ENCODE results near the gene ARHGAP11A. TPM values are rescaled to one million over a fixed set of nuclear protein-coding genes. Genes with fewer than 3 reads are reported as not detected.

ARHGAP11A gene
- total and polyA plus RNA-seq, 2 of the 8 experiments (the other 6 are each of a cell fraction or from before 2014, with no cell fraction given) = 8.1 to 112 TPM

DNA sequence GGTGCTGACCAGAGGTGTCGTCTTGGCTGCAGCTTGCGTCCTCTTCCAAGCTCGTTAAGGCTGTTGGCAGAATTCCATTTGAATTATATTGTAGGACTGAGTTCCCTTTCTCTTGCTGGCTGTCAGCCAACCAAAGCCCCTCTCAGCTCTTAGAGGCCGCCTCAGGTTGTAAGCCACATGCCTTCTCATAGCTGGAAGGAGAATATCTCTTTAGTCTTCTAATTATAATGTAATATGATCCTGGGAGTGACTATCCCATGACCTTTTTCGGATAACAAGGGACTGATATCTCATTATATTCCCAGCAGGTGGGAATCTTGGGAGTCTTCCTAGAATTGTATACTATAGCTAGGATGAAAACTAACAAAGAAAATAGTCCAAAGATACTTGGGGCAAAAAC lies 31.0 kb downstream of the ARHGAP11A start:
- no peak for DNase-seq (ENCODE audit: low read depth in 1 of 2, low spot score in 2 of 2)
- H2BK5ac ChIP-seq (ENCODE audit: low read depth, low read length) = no peak overlapping the region
- H2BK120ac ChIP-seq (replicated peaks; ENCODE audit: low read depth, low read length) = no peak overlapping the region
- H3K56ac ChIP-seq (replicated peaks; ENCODE audit: insufficient read length, low read depth, low read length) = no peak overlapping the region
- no peak overlapping the region; a peak in 1 of 4 replicates for H3K4me2 ChIP-seq (ENCODE audit: insufficient read depth in 1 of 2, low read depth in 2 of 2, low read length in 2 of 2)
- H4K20me1 ChIP-seq (replicated peaks in 1 of 2; ENCODE audit: control insufficient read depth in 1 of 2, insufficient read depth in 2 of 2, low read length in 2 of 2) = no peaks in the 10 kb centered on the region
- ChIA-PET CTCF (ENCODE audit: partially characterized antibody) (interaction anchor here (0.6 to 2.2 kb wide), 5 partner anchors 9 to 350 kb away, joined by 3 to 7 read pairs (median 4); no protein-coding TSS in a partner anchor), POLR2A (ENCODE audit: partially characterized antibody) (interaction anchor here (1.0 kb wide), 1 partner anchor 15 kb away, joined by 3 read pairs; no protein-coding TSS in a partner anchor)
- no peaks in the 10 kb centered on the region for H3K9me3 ChIP-seq (ENCODE audit: insufficient read depth in 2 of 2, low read depth in 1 of 2, low read length in 1 of 2)
- no peak overlapping the region for H3K4ac ChIP-seq (replicated peaks; ENCODE audit: insufficient read length, low read depth, low read length)
- H3K27me3 ChIP-seq (replicated peaks in 1 of 4; ENCODE audit: control insufficient read depth in 3 of 4, extremely low read depth in 1 of 4, insufficient read depth in 3 of 4, low read length in 3 of 4) = no peaks in the 10 kb centered on the region
- no peak overlapping the region for H3K4me3 ChIP-seq (ENCODE audit: extremely low read depth in 1 of 4, insufficient read depth in 2 of 4, low read depth in 3 of 4, low read length in 4 of 4)
- no peak overlapping the region for H3K14ac ChIP-seq (ENCODE audit: insufficient read length)
- H3K4me1 ChIP-seq (replicated peaks in 1 of 4; ENCODE audit: control insufficient read depth in 3 of 4, insufficient read depth in 4 of 4, low read length in 3 of 4) = peaks cover 0 to 10% (median 8%) of the 10 kb centered on the region in 4 experiments; a peak in 4 of 7 replicates
- H2BK15ac ChIP-seq (ENCODE audit: low read length) = no peak overlapping the region
- no peak overlapping the region for H3K18ac ChIP-seq (ENCODE audit: extremely low read depth, low read length)
- H3K23ac ChIP-seq (ENCODE audit: insufficient read length) = no peak overlapping the region
- H2BK12ac ChIP-seq (ENCODE audit: low read depth, low read length) = no peak overlapping the region
- H2BK20ac ChIP-seq (ENCODE audit: low read length) = no peak overlapping the region
- no peak overlapping the region for H2AK5ac ChIP-seq (ENCODE audit: low read depth, low read length)
- H2AFZ ChIP-seq (ENCODE audit: low read length) = no peak overlapping the region
- no peak overlapping the region for H3K9ac ChIP-seq (replicated peaks in 1 of 4; ENCODE audit: extremely low read depth in 1 of 4, low read depth in 3 of 4, low read length in 3 of 4)
- H3K79me1 ChIP-seq (ENCODE audit: low read depth, low read length) = no peaks in the 10 kb centered on the region
- H4K8ac ChIP-seq (ENCODE audit: extremely low read depth, insufficient read depth, low read length) = no peak overlapping the region
- FAIRE-seq = no peak
- H4K5ac ChIP-seq (ENCODE audit: insufficient read length, low read depth, low read length) = no peak overlapping the region
- no peaks in the 10 kb centered on the region for H3K79me2 ChIP-seq (ENCODE audit: control insufficient read depth in 1 of 2, insufficient read depth in 2 of 2, low read length in 2 of 2)
- WGBS, 2 experiments (ENCODE audit: extremely low coverage in 1 of 2, insufficient coverage in 1 of 2, insufficient read length in 1 of 2, insufficient replicate concordance in 2 of 2, low coverage in 1 of 2, low lambda C conversion rate in 2 of 2, missing lambda C conversion rate in 1 of 2) = 70% methylated on average over 5 of the region's 5 CpGs; no CpG with 5 or more reads in 1 of the 2 experiments
- H4K91ac ChIP-seq (replicated peaks; ENCODE audit: insufficient read length, low read length) = no peak overlapping the region
- H3K36me3 ChIP-seq (ENCODE audit: control insufficient read depth in 2 of 4, insufficient read depth in 4 of 4, low read length in 3 of 4) = peaks cover 0 to 9% (median under 1%) of the 10 kb centered on the region in 4 experiments; a peak in 3 of 8 replicates
- TF ChIP-seq KDM1A (IDR thresholded peaks at IDR 0.05; ENCODE audit: borderline replicate concordance, low read length) (no peak), EGR1 (IDR thresholded peaks at IDR 0.05; ENCODE audit: borderline replicate concordance, low read depth, low read length) (no peak), TAF1 (IDR thresholded peaks at IDR 0.05; ENCODE audit: low read depth, low read length) (no peak), POLR2AphosphoS5 (IDR thresholded peaks at IDR 0.05; ENCODE audit: low read depth, low read length) (no peak), SRF (IDR thresholded peaks at IDR 0.05; ENCODE audit: low read depth, low read length) (no peak), CEBPB (IDR thresholded peaks at IDR 0.05; ENCODE audit: low read depth, low read length) (no peak), RNF2 (IDR thresholded peaks at IDR 0.05; ENCODE audit: borderline replicate concordance, low read depth, low read length, missing control alignments, poor library complexity, severe bottlenecking) (no peak), TEAD4 (IDR thresholded peaks at IDR 0.05; ENCODE audit: low read depth, low read length) (no peak), USF2 (IDR thresholded peaks at IDR 0.05; ENCODE audit: low read length) (no peak), SIX5 (IDR thresholded peaks at IDR 0.05; ENCODE audit: low read depth, low read length) (no peak), SIN3A (conservative IDR thresholded peaks at IDR 0.05 in 1 of 2, IDR thresholded peaks at IDR 0.05 in 1 of 2; ENCODE audit: low read depth in 1 of 2, low read length in 2 of 2) (no peak)
- TF ChIP-seq, protein P1, sequence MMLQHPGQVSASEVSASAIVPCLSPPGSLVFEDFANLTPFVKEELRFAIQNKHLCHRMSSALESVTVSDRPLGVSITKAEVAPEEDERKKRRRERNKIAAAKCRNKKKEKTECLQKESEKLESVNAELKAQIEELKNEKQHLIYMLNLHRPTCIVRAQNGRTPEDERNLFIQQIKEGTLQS (IDR thresholded peaks at IDR 0.05; ENCODE audit: insufficient read depth, low read depth, low read length) = no peak
- peaks cover 3% of the 10 kb centered on the region for H3K23me2 ChIP-seq (ENCODE audit: low read depth, low read length)
- H3K27ac ChIP-seq (ENCODE audit: low read depth, low read length) = no peak overlapping the region
